Measurements from ENCODE around the gene ASNSD1.
"Not testable (repeated sequence)": the region's sequence is repeated elsewhere in the genome, so short reads cannot be mapped to it uniquely, and the experiment has no call there.

ASNSD1 gene

GRCh38 chr2:189646521-189646920 lies 14.7 kb upstream of the ASNSD1 start:
- in situ Hi-C loops (cut with MboI; ENCODE audit: low sequenced_read_pairs) = no loop called here

GRCh38 chr2:189648846-189649509 lies 12.3 kb upstream of the ASNSD1 start:
- in situ Hi-C loops (cut with MboI; ENCODE audit: low sequenced_read_pairs) = no loop called here

- in situ Hi-C loops (cut with MboI; ENCODE audit: low sequenced_read_pairs) = no loop called here
These were observed 10.0 kb upstream of the ASNSD1 start for GRCh38 chr2:189651284-189651683.

GRCh38 chr2:189653464-189653863 lies 7.8 kb upstream of the ASNSD1 start:
- in situ Hi-C loops (cut with MboI; ENCODE audit: low sequenced_read_pairs) = not testable (repeated sequence)

- in situ Hi-C loops (cut with MboI; ENCODE audit: low sequenced_read_pairs) = no loop called here
These were observed 6.6 kb upstream of the ASNSD1 start for GRCh38 chr2:189654641-189655040.

- in situ Hi-C loops (cut with MboI; ENCODE audit: low sequenced_read_pairs) = no loop called here
These were observed 3.4 kb upstream of the ASNSD1 start for GRCh38 chr2:189657867-189658266.

- in situ Hi-C loops (cut with MboI; ENCODE audit: low sequenced_read_pairs) = no loop called here
These were observed 2.7 kb upstream of the ASNSD1 start for GRCh38 chr2:189658306-189659212.

- in situ Hi-C loops (cut with MboI; ENCODE audit: low sequenced_read_pairs) = no loop called here
These were observed 1.5 kb upstream of the ASNSD1 start for GRCh38 chr2:189659734-189660133.

- in situ Hi-C loops (cut with MboI; ENCODE audit: low sequenced_read_pairs) = no loop called here
These were observed 484 bp upstream of the ASNSD1 start for GRCh38 chr2:189660803-189661147.

- in situ Hi-C loops (cut with MboI; ENCODE audit: low sequenced_read_pairs) = no loop called here
These were observed 680 bp downstream of the ASNSD1 start for GRCh38 chr2:189661957-189662321.

GRCh38 chr2:189662669-189663226 lies 1.5 kb downstream of the ASNSD1 start:
- in situ Hi-C loops (cut with MboI; ENCODE audit: low sequenced_read_pairs) = no loop called here

- in situ Hi-C loops (cut with MboI; ENCODE audit: low sequenced_read_pairs) = not testable (repeated sequence)
These were observed 2.1 kb downstream of the ASNSD1 start for GRCh38 chr2:189663319-189663718.

GRCh38 chr2:189669913-189670312 lies 8.7 kb downstream of the ASNSD1 start:
- in situ Hi-C loops (cut with MboI; ENCODE audit: low sequenced_read_pairs) = no loop called here

- in situ Hi-C loops (cut with MboI; ENCODE audit: low sequenced_read_pairs) = no loop called here
These were observed 12.6 kb downstream of the ASNSD1 start for GRCh38 chr2:189673661-189674373.

- in situ Hi-C loops (cut with MboI; ENCODE audit: low sequenced_read_pairs) = no loop called here
These were observed 13.3 kb downstream of the ASNSD1 start, which contains the start of gene ANKAR for GRCh38 chr2:189674374-189675112. Gene ANKAR (plus strand): TSS chr2:189674670. CDS start chr2:189676491, 1,821 bp downstream.

- in situ Hi-C loops (cut with MboI; ENCODE audit: low sequenced_read_pairs) = no loop called here
These were observed 15.2 kb downstream of the ASNSD1 start for GRCh38 chr2:189676471-189676870.

- in situ Hi-C loops (cut with MboI; ENCODE audit: low sequenced_read_pairs) = no loop called here
These were observed 18.0 kb downstream of the ASNSD1 start for GRCh38 chr2:189679226-189679625.

- in situ Hi-C loops (cut with MboI; ENCODE audit: low sequenced_read_pairs) = no loop called here
These were observed 19.9 kb downstream of the ASNSD1 start for GRCh38 chr2:189681203-189681602.

- in situ Hi-C loops (cut with MboI; ENCODE audit: low sequenced_read_pairs) = no loop called here
These were observed 20.6 kb downstream of the ASNSD1 start for GRCh38 chr2:189681903-189682302.

- in situ Hi-C loops (cut with MboI; ENCODE audit: low sequenced_read_pairs) = no loop called here
These were observed 22.1 kb downstream of the ASNSD1 start for GRCh38 chr2:189683348-189683747.

- in situ Hi-C loops (cut with MboI; ENCODE audit: low sequenced_read_pairs) = no loop called here
These were observed 23.6 kb downstream of the ASNSD1 start for GRCh38 chr2:189684811-189685210.

Data from hTERT RPE-1 (cell line).